GM12801 (cell line): ENCODE results near the gene MRPL49.

Source experiments
- TF ChIP-seq, protein P1 (sequence below): IDR thresholded peaks from one replicate; pipeline ENCODE4 v1.5.1; 2011; ENCODE audit warnings: control low read depth; ENCODE audit not compliant: insufficient read length; ENCODE audit errors: extremely low read depth

The MRPL49 gene

DNA sequence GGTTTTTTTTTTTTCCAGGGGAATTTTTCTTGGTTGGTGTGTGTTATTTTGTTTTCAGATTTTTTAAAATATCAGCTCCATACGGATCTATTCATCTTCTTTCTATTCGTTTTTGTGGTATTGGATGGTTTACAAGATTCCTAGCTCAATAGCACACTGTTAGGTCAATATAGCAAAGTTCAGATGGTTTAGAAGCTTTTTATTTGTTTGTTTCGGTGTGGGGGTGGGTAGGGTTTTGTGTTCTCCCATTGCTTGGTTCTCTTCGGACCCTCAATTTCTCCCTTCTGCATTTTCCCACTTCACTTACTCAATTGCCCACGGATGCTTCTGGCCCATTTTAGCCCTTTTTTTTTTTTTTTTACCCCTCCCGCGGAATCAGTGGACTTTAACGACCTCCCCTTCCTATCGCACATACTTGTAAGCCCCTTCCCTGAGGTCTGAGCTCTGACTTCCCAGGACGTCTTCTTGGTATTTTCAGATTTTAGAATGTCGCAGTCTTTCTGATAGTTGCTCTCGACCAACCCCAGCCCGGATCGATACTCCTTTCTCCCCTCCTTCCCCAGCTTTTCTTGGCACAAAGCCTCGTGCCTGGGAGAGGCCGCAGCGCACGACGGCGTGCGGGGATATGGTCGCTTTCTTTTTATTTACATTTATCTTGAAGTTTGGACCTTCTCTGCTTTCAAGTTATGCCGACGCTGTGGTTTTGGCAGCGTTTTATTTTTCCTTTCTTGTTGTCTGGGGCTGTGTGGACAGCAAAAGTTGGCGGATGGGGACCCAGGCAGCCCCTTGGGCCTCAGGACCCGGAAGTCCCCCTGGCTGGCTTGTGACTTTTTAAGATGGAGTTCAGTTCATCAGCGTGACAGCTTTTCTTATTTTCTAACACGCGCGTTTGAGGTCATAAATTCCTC is 43.5 kb downstream of the MRPL49 start:
- TF ChIP-seq, protein P1, sequence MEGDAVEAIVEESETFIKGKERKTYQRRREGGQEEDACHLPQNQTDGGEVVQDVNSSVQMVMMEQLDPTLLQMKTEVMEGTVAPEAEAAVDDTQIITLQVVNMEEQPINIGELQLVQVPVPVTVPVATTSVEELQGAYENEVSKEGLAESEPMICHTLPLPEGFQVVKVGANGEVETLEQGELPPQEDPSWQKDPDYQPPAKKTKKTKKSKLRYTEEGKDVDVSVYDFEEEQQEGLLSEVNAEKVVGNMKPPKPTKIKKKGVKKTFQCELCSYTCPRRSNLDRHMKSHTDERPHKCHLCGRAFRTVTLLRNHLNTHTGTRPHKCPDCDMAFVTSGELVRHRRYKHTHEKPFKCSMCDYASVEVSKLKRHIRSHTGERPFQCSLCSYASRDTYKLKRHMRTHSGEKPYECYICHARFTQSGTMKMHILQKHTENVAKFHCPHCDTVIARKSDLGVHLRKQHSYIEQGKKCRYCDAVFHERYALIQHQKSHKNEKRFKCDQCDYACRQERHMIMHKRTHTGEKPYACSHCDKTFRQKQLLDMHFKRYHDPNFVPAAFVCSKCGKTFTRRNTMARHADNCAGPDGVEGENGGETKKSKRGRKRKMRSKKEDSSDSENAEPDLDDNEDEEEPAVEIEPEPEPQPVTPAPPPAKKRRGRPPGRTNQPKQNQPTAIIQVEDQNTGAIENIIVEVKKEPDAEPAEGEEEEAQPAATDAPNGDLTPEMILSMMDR = no peak

DNA sequence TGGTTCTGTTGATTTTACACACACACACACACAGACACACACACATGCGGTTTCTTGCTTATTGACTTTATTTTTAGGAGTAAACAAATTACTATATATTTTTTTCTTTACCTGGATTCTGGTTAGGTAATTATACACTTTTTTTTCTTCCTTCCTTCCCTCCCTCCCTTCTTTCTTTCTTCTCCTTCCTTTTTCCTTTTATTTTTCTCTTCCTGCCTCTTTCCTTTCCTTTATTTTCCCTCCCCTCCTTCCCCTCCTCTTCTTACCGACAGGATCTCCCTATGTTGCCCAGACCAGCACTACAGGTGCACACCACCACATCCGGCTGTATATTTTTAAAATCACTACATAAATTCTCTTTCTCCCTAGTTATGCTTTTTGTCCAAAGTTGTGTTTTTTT is 44.8 kb downstream of the MRPL49 start:
- TF ChIP-seq, protein P1 = no peak

DNA sequence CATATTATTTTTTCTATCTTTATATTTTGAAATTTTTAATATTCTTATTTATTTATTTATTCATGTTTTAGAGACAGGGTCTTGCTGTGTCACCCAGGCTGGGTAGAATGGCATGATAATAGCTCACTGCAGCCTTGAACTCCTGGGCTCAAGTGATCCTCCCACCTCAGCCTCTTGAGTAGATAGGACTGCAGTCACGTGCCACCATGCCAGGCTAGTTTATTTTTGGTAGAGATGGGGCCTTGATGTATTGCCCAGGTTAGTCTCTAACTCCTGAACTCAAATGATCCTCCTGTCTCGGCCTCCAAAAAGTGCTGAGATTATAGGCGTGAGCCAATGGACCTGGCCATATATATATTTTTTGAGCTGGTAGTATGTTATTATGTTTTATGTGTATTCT is 45.5 kb downstream of the MRPL49 start:
- TF ChIP-seq, protein P1 = no peak

DNA sequence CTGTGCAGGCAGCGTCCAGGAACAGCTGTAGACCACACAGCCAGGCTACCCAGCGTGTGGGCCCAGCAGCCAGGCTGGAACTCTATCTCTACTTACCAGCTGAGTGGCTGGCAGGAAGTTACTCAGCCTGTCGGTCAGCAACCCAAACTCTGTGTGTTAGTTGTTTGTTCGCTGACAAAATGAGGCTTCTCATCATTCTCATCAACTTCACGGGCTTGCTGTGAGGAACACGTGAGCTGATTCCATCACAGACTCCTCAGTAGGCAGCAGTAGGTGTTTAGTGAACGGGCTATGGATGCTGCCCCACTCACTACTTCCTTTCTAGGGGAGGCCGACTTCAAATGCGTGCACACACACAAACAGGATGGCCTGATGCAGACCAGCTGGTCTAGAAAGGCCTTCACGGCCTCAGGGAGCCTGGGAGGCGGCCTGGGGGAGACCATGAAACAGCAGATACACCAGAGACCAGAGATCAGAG is 47.1 kb downstream of the MRPL49 start:
- TF ChIP-seq, protein P1 = no peak

DNA sequence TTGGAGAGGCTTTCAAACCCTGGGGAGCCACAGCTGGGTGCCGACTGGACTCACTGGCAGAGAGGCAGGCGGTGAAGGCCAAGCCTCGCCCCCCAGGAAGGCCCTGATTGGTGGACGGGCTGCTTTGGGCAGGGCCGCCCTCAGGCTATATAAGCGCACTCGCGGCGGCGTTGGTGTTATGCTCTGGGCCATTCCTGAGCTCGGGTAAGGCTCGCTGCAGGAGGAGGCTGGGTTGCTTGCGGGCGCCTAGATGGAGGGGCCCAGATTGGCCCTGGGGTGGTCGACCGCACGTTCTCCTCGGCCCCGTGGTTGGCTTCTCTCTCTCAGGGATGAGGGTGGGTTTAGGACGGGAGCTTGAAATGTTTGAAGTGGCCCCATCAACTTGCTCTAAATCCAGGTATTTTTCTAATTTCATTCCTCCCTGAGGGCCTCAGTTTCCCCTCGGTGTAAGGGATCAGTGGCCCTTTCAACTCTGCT is 48.0 kb downstream of the MRPL49 start, which contains the start of gene SPDYC:
SPDYC (plus strand) TSS at position 176 of the 477 bp plus-strand sequence. CDS start 1,125 bp downstream, outside the sequence.
- TF ChIP-seq, protein P1 = no peak

DNA sequence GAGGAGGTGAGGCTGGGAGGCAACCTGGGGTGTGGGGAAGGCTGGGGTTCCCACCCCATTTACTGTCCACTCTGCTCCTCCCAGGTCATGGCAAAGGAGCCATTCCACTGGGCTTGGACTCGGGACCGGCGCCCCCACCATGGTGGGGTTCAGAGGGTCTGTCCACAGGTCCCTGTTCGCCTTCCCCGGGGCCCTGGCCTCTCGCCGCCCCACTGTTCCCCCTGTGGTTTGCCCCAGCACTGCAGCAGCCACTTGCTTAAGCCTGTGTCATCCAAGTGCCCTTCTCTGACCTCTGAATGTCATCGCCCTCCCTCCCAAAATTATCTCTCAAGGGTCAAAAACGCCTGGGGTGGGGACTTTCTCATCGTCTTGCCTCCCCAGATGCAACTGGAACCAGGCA is 50.5 kb downstream of the MRPL49 start:
- TF ChIP-seq, protein P1 = no peak
